GM18520 (cell line): ENCODE data around the gene C15orf62.
A peak's percentile ranks its signal among the peaks of the same experiment; 100 is the strongest.

Experiments
- ATAC-seq: cut with Tn5 transposase; IDR thresholded peaks from one replicate; pipeline ENCODE4 v1.9.1; 2021; ENCODE audit not compliant: unreplicated experiment

The C15orf62 gene

GRCh38 chr15:40775740-40776536 is 6.2 kb downstream of the C15orf62 start:
- ATAC-seq: no peak

- ATAC-seq: no peak
Measured at GRCh38 chr15:40776537-40777141, 6.9 kb downstream of the C15orf62 start.

GRCh38 chr15:40782609-40783227 is 12.9 kb downstream of the C15orf62 start:
- peak; percentile 82 for ATAC-seq

- no peak for ATAC-seq
Measured at GRCh38 chr15:40785164-40785563, 15.4 kb downstream of the C15orf62 start.

- no peak for ATAC-seq
Measured at GRCh38 chr15:40785814-40786213, 16.0 kb downstream of the C15orf62 start.

GRCh38 chr15:40787344-40787841 is 17.6 kb downstream of the C15orf62 start:
- ATAC-seq: no peak

- no peak for ATAC-seq
Measured at GRCh38 chr15:40787991-40788390, 18.2 kb downstream of the C15orf62 start.

- no peak for ATAC-seq
Measured at GRCh38 chr15:40789119-40789518, 19.3 kb downstream of the C15orf62 start.

GRCh38 chr15:40789999-40790398 is 20.2 kb downstream of the C15orf62 start:
- no peak for ATAC-seq

GRCh38 chr15:40790718-40791117 is 20.9 kb downstream of the C15orf62 start:
- no peak for ATAC-seq

GRCh38 chr15:40792394-40792793 is 22.6 kb downstream of the C15orf62 start:
- no peak for ATAC-seq

GRCh38 chr15:40793216-40793989 is 23.6 kb downstream of the C15orf62 start:
- no peak for ATAC-seq

- ATAC-seq: no peak
Measured at GRCh38 chr15:40796041-40796440, 26.3 kb downstream of the C15orf62 start.

- ATAC-seq: no peak
Measured at GRCh38 chr15:40796512-40796911, 26.7 kb downstream of the C15orf62 start.

GRCh38 chr15:40799523-40799922 is 29.7 kb downstream of the C15orf62 start:
- no peak for ATAC-seq

GRCh38 chr15:40803076-40803475 is 33.3 kb downstream of the C15orf62 start:
- no peak for ATAC-seq

GRCh38 chr15:40803688-40804087 is 33.9 kb downstream of the C15orf62 start:
- no peak for ATAC-seq

- no peak for ATAC-seq
Measured at GRCh38 chr15:40806672-40807027, 36.9 kb downstream of the C15orf62 start.

GRCh38 chr15:40807028-40807887 is 37.5 kb downstream of the C15orf62 start, which contains the start of the genes DNAJC17 and ZFYVE19:
Gene DNAJC17, minus strand, starts transcription at chr15:40807473. Its CDS starts 27 bp downstream, at chr15:40807446.
Gene ZFYVE19, plus strand, starts transcription at chr15:40807089. Its CDS starts 501 bp downstream, at chr15:40807590.
- ATAC-seq: peak; percentile 94

GRCh38 chr15:40807888-40808461 is 38.2 kb downstream of the C15orf62 start:
- ATAC-seq: no peak
